GM13976 (cell line): ENCODE measurements around the gene TMEM127.
"Not testable (repeated sequence)": the region's sequence is repeated elsewhere in the genome, so short reads cannot be mapped to it uniquely, and the experiment has no call there.

Experiments used
- DNase-seq: peaks from one replicate; pipeline ENCODE4 v3.0.0; 2012; ENCODE audit warnings: low spot score
- in situ Hi-C: fragments of 300-500 bp; cut with MboI; formaldehyde crosslinking; loops from one replicate; pipeline ENCODE4 v1.12.0; 2022; ENCODE audit warnings: low sequenced_read_pairs, mixed read lengths, inconsistent platforms; ENCODE audit not compliant: unreplicated experiment
- TF ChIP-seq, protein P1 (sequence below): IDR thresholded peaks from 2 replicates; pipeline ENCODE4 v1.5.1; 2012; ENCODE audit warnings: borderline replicate concordance, mild to moderate bottlenecking; ENCODE audit not compliant: insufficient read depth; ENCODE audit errors: extremely low read depth, missing control alignments, control extremely low read depth

Gene TMEM127

DNA sequence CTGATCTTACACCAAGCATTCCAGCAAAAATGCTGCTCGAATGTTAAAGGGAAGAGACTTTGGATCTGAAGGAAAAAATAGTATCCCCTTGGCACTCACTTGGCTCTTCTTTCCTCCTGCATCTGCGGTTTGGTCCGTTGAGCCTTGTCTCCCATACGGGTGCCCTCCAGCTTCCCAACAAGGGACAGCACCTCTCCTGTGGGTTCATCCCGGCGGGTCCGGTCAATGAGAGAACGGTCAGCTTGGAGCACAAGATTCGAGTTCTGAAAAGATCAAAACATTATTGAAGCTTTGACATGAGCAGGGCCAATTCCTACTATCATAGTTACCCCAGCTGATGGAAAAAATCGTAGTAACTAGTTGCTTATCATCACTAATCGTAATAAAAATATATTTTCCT is 38.8 kb upstream of the TMEM127 start:
- no peak for DNase-seq
- in situ Hi-C loops, result no loop called here
- TF ChIP-seq, protein P1, sequence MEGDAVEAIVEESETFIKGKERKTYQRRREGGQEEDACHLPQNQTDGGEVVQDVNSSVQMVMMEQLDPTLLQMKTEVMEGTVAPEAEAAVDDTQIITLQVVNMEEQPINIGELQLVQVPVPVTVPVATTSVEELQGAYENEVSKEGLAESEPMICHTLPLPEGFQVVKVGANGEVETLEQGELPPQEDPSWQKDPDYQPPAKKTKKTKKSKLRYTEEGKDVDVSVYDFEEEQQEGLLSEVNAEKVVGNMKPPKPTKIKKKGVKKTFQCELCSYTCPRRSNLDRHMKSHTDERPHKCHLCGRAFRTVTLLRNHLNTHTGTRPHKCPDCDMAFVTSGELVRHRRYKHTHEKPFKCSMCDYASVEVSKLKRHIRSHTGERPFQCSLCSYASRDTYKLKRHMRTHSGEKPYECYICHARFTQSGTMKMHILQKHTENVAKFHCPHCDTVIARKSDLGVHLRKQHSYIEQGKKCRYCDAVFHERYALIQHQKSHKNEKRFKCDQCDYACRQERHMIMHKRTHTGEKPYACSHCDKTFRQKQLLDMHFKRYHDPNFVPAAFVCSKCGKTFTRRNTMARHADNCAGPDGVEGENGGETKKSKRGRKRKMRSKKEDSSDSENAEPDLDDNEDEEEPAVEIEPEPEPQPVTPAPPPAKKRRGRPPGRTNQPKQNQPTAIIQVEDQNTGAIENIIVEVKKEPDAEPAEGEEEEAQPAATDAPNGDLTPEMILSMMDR, result no peak

DNA sequence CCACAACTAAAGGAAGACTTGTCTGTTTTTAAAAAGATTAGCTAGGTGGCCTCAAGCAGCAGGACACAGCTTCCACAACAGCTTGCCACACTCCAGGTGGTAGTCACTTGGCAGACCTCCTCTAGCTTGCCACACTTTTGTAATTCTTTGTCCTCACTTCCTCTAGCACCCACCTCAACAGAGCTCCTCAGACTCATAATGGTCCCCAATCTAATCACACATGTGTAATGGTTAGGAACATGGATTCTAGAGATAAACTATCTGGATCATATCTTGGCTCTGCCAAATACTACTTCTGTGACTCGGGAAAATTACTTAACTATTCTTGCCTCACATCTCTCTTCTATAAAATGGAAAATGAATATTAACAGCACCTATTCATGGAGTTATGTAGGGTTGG is 36.1 kb upstream of the TMEM127 start:
- no peak for DNase-seq
- TF ChIP-seq, protein P1, result no peak
- in situ Hi-C loops, result no loop called here

DNA sequence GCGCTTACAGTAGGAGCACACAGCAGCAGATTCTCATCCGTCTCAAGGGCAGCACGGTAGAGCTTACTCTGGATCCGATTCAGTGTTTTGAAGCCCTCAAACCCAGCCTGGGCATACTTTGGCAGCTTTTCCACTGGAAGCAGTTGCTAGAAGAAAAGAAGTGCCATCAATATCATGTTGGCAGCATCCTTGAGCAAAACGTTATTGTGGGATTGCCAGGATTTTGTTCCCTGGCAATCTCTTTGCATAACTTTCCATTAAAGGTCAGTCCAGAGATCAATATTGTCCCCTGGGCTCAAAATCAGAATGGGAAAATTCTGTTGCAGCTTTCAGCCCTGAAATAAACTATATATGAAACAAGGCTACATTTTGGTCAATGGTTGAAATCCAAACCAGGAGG is 31.1 kb upstream of the TMEM127 start:
- in situ Hi-C loops, result no loop called here
- TF ChIP-seq, protein P1, result no peak
- DNase-seq, result no peak

DNA sequence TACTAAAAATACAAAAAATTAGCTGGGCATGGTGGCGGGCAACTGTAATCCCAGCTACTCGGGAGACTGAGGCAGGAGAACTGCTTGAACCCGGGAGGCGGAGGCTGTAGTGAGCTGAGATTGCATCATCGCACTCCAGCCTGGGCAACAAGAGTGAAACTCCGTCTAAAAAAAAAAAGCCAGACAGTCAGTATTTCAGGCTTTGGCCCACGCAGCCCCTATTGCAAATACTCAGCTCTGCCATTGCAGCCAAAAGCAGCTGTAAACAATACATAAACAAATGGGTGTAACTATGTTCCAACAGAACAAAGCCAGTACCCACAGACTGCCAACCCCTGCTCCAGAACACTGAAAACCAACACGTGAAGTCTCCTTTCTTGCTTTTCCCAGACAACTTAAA is 28.5 kb upstream of the TMEM127 start:
- DNase-seq, in situ Hi-C loops: not testable (repeated sequence)

DNA sequence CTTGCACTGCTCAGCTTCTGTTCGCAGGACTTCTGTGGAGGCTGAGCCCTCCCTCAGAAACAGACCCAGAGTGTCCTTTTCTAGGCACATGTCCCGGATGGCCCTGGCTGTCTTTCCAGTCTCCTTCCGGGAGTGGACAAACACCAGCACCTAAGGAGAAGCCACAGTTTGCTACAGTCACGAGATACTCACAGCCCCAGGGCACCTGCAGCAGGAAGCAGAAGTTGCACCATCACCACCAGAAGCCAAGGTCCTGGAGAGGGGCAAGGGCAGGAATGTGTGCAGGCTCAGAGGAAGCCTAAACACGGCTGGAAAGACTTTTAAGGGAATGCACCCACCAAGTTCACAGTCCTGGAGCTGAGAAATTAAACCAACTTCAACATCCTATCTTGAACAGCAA is 26.0 kb upstream of the TMEM127 start:
- DNase-seq, result no peak
- in situ Hi-C loops, result no loop called here
- TF ChIP-seq, protein P1, result no peak

DNA sequence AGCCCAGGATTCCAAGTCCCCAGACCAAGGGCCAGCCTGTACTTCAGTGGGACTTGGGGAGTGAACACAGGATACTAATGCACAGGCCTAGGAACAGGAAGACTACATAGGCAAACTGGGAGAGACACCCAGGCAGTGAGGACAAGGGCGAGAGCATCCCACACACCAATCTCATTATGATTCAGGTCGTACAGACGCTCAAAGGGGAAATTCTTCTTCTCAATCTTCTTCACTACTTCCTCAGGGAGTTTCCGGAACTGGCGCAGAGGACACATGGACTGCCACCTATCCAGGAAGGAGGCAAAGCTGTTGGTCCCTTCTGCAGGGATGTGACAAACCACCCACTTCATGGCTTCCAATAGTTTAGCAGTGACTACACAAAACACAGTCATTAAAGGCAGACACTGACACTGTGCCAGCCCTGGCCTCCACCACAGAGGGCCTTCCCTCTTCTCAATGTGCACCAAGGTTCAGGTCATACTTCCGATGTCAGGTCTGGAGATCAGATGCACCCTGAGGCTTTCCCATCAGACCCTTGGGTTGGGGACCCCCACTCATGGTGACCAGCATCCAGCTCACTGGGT is 21.6 kb upstream of the TMEM127 start:
- TF ChIP-seq, protein P1, result no peak
- DNase-seq, result no peak
- in situ Hi-C loops, result no loop called here

DNA sequence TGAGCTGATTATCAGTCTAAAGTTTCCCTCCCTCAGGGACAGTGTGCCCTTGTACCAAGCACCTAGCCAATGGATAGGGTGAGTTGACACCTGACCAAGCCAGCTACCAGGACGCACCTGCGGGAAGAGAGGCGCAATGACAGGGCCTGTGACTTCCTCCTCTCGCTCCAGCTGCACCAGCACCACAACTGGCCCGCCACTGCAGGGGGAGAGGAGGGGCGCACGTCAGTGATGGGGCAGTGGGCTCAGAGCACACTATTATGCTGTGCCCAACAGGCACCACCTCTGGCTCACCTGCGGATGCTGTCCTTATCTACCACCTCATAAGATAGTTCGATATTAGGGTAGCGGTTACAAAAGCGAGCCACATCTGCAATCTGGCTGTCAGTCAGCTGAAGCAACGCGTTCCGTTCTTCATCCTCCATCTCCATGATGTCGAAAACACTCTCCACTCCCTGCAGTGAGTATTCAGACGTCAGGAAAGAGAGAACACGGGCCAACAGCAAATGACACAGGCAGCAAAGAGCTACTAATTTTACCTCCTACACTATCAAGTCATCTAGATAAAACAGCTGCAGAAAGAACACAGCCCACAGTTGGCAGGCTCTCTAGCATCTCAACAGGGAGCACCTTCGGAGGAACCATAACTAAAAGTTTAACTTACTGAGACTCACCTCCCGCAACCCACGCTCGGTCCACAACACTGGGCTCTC is 11.1 kb upstream of the TMEM127 start:
- in situ Hi-C loops, result no loop called here
- no peak for DNase-seq
- TF ChIP-seq, protein P1, result no peak
